ENCODE results near the gene KLHL30.

DNA sequence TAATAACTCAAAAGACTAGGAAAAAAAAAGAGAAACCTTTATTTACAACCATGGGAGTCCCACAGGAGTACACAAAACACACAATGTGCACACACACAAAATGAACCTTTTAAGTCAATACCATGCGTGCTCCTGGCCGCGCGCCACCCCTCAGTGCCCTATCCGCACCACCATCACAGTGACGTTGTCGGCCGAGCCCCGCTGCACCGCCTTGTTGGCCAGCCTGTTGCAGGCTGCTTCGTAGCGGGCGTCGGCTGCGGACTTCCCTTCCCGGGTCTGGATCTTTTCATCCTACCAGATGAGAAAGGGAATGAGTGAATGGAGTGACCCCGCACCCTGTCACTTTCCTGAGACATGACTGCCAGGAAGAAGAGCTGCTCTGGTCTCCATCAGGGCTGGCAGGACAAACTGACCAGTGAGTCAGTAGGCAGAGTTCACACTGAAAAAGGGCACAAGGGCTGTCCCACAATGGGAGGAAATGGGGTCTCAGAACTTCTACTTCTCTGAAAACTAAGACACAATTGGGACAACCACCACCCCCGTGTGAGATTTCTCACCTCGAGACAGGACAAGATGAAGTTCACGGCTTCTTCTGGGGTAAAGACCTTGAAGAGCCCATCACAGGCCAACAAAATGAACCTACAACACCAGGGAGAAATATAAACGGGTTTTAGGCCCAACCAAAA is 32.1 kb downstream of the KLHL30 start:
- TF ChIP-seq, protein P1, sequence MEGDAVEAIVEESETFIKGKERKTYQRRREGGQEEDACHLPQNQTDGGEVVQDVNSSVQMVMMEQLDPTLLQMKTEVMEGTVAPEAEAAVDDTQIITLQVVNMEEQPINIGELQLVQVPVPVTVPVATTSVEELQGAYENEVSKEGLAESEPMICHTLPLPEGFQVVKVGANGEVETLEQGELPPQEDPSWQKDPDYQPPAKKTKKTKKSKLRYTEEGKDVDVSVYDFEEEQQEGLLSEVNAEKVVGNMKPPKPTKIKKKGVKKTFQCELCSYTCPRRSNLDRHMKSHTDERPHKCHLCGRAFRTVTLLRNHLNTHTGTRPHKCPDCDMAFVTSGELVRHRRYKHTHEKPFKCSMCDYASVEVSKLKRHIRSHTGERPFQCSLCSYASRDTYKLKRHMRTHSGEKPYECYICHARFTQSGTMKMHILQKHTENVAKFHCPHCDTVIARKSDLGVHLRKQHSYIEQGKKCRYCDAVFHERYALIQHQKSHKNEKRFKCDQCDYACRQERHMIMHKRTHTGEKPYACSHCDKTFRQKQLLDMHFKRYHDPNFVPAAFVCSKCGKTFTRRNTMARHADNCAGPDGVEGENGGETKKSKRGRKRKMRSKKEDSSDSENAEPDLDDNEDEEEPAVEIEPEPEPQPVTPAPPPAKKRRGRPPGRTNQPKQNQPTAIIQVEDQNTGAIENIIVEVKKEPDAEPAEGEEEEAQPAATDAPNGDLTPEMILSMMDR (conservative IDR thresholded peaks at IDR 0.05 in 1 of 2, IDR thresholded peaks at IDR 0.05 in 1 of 2; ENCODE audit: extremely low read depth in 1 of 2, insufficient read depth in 1 of 2, low read depth in 1 of 2, low read length in 2 of 2): no peak
- no peak for TF ChIP-seq EZH2 (IDR thresholded peaks at IDR 0.05; ENCODE audit: borderline replicate concordance, low read length)

Data from mammary epithelial cell (primary cell).